SK-N-SH treated with all-trans-retinoic acid at 6 μM for 48 hours (cell line): ENCODE data around the gene DCTD.

ENCODE experiments used
- BACH2 ChIP-seq: fragments of 250-450 bp; sonication (Bioruptor Pico); IDR thresholded peaks from 2 replicates; pipeline ENCODE4 v1.9.0; 2021; ENCODE audit warnings: mild to moderate bottlenecking, borderline replicate concordance
- SNAI2 ChIP-seq: fragments of 250-450 bp; sonication (Bioruptor Pico); IDR thresholded peaks from 2 replicates; pipeline ENCODE4 v1.5.0; 2020; ENCODE audit warnings: mild to moderate bottlenecking, moderate library complexity
- TF ChIP-seq, protein P1 (sequence below): fragments of 250-450 bp; sonication (Bioruptor Pico); IDR thresholded peaks from 2 replicates; pipeline ENCODE4 v1.8.0; 2020; ENCODE audit warnings: mild to moderate bottlenecking, moderate library complexity, borderline replicate concordance

DNA sequence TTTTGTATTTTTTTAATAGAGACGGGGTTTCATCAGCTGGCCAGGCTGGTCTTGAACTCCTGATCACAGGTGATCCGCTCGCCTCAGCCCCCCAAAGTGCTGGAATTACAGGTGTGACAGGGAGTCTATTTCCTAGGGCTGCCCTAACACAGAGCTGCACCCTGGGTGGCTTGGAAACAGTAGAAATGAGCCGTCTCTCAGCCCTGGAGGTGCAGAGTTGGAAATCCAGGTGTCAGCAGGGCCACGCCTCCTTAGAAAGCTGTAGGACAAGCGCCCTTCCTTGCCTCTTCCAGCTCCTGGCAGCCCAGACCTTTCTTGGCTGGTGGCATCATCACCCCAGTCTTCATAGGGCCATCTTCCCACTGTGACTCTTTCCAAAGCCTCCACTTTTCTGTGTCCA, 71.6 kb downstream of the DCTD start:
- TF ChIP-seq, protein P1, sequence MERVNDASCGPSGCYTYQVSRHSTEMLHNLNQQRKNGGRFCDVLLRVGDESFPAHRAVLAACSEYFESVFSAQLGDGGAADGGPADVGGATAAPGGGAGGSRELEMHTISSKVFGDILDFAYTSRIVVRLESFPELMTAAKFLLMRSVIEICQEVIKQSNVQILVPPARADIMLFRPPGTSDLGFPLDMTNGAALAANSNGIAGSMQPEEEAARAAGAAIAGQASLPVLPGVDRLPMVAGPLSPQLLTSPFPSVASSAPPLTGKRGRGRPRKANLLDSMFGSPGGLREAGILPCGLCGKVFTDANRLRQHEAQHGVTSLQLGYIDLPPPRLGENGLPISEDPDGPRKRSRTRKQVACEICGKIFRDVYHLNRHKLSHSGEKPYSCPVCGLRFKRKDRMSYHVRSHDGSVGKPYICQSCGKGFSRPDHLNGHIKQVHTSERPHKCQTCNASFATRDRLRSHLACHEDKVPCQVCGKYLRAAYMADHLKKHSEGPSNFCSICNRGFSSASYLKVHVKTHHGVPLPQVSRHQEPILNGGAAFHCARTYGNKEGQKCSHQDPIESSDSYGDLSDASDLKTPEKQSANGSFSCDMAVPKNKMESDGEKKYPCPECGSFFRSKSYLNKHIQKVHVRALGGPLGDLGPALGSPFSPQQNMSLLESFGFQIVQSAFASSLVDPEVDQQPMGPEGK (CRISPR knock-in tag): no peak
- TF ChIP-seq BACH2 (CRISPR knock-in tag) (no peak), SNAI2 (no peak)
